WTC11 (cell line): ENCODE measurements around the gene NEO1.

Experiments used
- ATF1 ChIP-seq: sonication (generic); formaldehyde crosslinking; IDR thresholded peaks from 2 replicates; pipeline ENCODE4 v1.8.1; 2023; ENCODE audit warnings: mild to moderate bottlenecking, moderate library complexity, missing genetic modification reagents
- CTCF ChIP-seq: fragments of 200-600 bp; IDR thresholded peaks from 2 replicates; pipeline ENCODE4 v1.8.0; 2022; ENCODE audit warnings: antibody characterized with exemption
- TCF7 ChIP-seq: sonication (generic); formaldehyde crosslinking; IDR thresholded peaks from 2 replicates; pipeline ENCODE4 v1.8.0; 2022; ENCODE audit warnings: mild to moderate bottlenecking, low read depth, missing genetic modification reagents, moderate library complexity
- ZNF121 ChIP-seq: sonication (generic); formaldehyde crosslinking; IDR thresholded peaks from 2 replicates; pipeline ENCODE4 v1.8.0; 2023; ENCODE audit warnings: missing genetic modification reagents
- TF ChIP-seq, protein P1 (sequence below): sonication (generic); formaldehyde crosslinking; IDR thresholded peaks from 2 replicates; pipeline ENCODE4 v1.8.0; 2022; ENCODE audit warnings: mild to moderate bottlenecking, missing genetic modification reagents
- TF ChIP-seq, protein P2 (sequence below): sonication (generic); formaldehyde crosslinking; IDR thresholded peaks from 2 replicates; pipeline ENCODE4 v1.8.0; 2023; ENCODE audit warnings: missing genetic modification reagents

GRCh38 chr15:73033611-73034010, 18.7 kb upstream of the NEO1 start:
- no peak for TF ChIP-seq ATF1 (CRISPR knock-in tag)
- TF ChIP-seq, protein P1, sequence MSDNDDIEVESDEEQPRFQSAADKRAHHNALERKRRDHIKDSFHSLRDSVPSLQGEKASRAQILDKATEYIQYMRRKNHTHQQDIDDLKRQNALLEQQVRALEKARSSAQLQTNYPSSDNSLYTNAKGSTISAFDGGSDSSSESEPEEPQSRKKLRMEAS (CRISPR knock-in tag): no peak
- no peak for TF ChIP-seq ZNF121 (CRISPR knock-in tag)
- TF ChIP-seq CTCF: no peak
- TF ChIP-seq, protein P2, sequence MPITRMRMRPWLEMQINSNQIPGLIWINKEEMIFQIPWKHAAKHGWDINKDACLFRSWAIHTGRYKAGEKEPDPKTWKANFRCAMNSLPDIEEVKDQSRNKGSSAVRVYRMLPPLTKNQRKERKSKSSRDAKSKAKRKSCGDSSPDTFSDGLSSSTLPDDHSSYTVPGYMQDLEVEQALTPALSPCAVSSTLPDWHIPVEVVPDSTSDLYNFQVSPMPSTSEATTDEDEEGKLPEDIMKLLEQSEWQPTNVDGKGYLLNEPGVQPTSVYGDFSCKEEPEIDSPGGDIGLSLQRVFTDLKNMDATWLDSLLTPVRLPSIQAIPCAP (CRISPR knock-in tag): no peak
- TF ChIP-seq TCF7 (CRISPR knock-in tag): no peak
